ENCODE data around the gene LSR. TPM values are rescaled to one million over a fixed set of nuclear protein-coding genes. Genes with fewer than 3 reads are reported as not detected.

The LSR gene
- 3.7 TPM for polyA plus RNA-seq (ENCODE audit: insufficient read length)

GRCh38 chr19:35248310-35249145, at the start of gene LSR:
Gene LSR, plus strand, starts transcription at chr19:35249002. Its CDS starts 21 bp downstream, at chr19:35249023.
- no peak for DNase-seq (ENCODE audit: low read depth)

- no peak for DNase-seq (ENCODE audit: low read depth)
These were observed 49.3 kb upstream of the LSR start for GRCh38 chr19:35199481-35199880.

GRCh38 chr19:35202722-35203688, 45.8 kb upstream of the LSR start:
- DNase-seq (ENCODE audit: low read depth), result no peak

- DNase-seq (ENCODE audit: low read depth), result no peak
These were observed 43.7 kb upstream of the LSR start for GRCh38 chr19:35204799-35205732.

GRCh38 chr19:35205733-35206323, 43.0 kb upstream of the LSR start:
- DNase-seq (ENCODE audit: low read depth), result no peak

- DNase-seq (ENCODE audit: low read depth), result no peak
These were observed 42.4 kb upstream of the LSR start for GRCh38 chr19:35206379-35206778.

- no peak for DNase-seq (ENCODE audit: low read depth)
These were observed 41.9 kb upstream of the LSR start for GRCh38 chr19:35206855-35207254.

GRCh38 chr19:35207391-35207871, 41.4 kb upstream of the LSR start:
- DNase-seq (ENCODE audit: low read depth), result no peak

- no peak for DNase-seq (ENCODE audit: low read depth)
These were observed 40.7 kb upstream of the LSR start for GRCh38 chr19:35208121-35208520.

- no peak for DNase-seq (ENCODE audit: low read depth)
These were observed 39.2 kb upstream of the LSR start for GRCh38 chr19:35209646-35210045.

GRCh38 chr19:35211545-35212230, 37.1 kb upstream of the LSR start:
- no peak for DNase-seq (ENCODE audit: low read depth)

GRCh38 chr19:35212241-35212640, 36.6 kb upstream of the LSR start:
- DNase-seq (ENCODE audit: low read depth), result no peak

GRCh38 chr19:35213663-35214632, 34.9 kb upstream of the LSR start:
- DNase-seq (ENCODE audit: low read depth), result peak; percentile 55

- no peak for DNase-seq (ENCODE audit: low read depth)
These were observed 33.9 kb upstream of the LSR start for GRCh38 chr19:35214766-35215422.

- no peak for DNase-seq (ENCODE audit: low read depth)
These were observed 32.6 kb upstream of the LSR start for GRCh38 chr19:35216016-35216832.

GRCh38 chr19:35216833-35217648, 31.8 kb upstream of the LSR start:
- no peak for DNase-seq (ENCODE audit: low read depth)

- DNase-seq (ENCODE audit: low read depth), result no peak
These were observed 31.2 kb upstream of the LSR start for GRCh38 chr19:35217649-35217990.
